Measurements from ENCODE around the gene HEXIM1. TPM values are rescaled to one million over a fixed set of nuclear protein-coding genes. Genes with fewer than 3 reads are reported as not detected.

The HEXIM1 gene
- total RNA-seq, 4 donors from 2014 or later = 26.3 to 79.6 (median 36.9) TPM

DNA sequence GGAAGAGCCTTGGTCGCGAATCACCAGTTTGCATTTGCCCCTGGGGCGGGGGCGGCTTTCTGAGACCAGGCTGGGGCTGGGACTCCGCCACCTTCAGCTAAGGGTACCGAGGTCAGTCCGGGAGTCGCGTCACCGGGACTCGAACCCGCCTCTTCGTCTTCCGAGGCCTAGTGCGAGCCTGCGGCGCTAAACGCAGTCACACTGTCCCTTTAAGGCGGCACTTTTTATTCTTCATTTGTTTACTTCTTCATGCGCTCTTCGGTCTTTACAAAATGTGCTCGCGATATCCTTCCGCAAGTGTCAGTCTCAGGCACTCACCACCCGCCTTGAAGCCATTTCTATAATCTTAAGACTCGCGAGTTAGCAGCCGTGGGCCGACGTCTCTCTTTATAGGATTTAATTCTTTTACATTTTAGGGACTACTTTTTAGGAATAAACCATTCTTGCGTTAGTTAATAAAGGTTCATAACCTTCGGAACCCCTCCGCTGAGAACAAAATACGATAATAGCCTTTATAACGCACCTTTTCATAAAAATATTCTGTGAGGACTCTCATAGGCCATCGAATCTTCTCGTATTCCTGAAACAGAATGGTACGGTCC, 593 bp upstream of the HEXIM1 start:
- intact Hi-C loops (cut with DNase I; ENCODE audit: low total_unique reads) = loop anchor here (1.0 to 5.0 kb wide), 5 partner anchors 13 to 1045 kb away; partner anchors contain the start of genes ACBD4, HEXIM2, KANSL1 and MAP3K14
- Histone ChIP-seq H3K9me3 (no peaks in the 10 kb centered on the region), H3K27me3 (no peaks in the 10 kb centered on the region), H3K27ac (peak overlapping the region; percentile 90 to 98 (median 98)), H3K4me1 (peaks cover 36 to 46% of the 10 kb centered on the region in 2 donors), H3K36me3 (no peaks in the 10 kb centered on the region), H3K4me3 (peak overlapping the region; percentile 57 to 88 (median 82))
- DNase-seq (peak; percentile 72 to 84), ATAC-seq (peak; percentile 28 to 31)
- in situ Hi-C loops (cut with MboI; ENCODE audit: low sequenced_read_pairs in 4 of 4) = loop anchor here in 1 of 4 donors (25.0 kb wide), 1 partner anchor 235 kb away; the partner anchor contains the start of gene GFAP
- TF ChIP-seq, protein P1, sequence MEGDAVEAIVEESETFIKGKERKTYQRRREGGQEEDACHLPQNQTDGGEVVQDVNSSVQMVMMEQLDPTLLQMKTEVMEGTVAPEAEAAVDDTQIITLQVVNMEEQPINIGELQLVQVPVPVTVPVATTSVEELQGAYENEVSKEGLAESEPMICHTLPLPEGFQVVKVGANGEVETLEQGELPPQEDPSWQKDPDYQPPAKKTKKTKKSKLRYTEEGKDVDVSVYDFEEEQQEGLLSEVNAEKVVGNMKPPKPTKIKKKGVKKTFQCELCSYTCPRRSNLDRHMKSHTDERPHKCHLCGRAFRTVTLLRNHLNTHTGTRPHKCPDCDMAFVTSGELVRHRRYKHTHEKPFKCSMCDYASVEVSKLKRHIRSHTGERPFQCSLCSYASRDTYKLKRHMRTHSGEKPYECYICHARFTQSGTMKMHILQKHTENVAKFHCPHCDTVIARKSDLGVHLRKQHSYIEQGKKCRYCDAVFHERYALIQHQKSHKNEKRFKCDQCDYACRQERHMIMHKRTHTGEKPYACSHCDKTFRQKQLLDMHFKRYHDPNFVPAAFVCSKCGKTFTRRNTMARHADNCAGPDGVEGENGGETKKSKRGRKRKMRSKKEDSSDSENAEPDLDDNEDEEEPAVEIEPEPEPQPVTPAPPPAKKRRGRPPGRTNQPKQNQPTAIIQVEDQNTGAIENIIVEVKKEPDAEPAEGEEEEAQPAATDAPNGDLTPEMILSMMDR (IDR thresholded peaks at IDR 0.05 in 4 of 5, conservative IDR thresholded peaks at IDR 0.05 in 1 of 5) = peak in 2 of 5 experiments; percentile 25 to 52
- TF ChIP-seq POLR2A (IDR thresholded peaks at IDR 0.05) = no peak

DNA sequence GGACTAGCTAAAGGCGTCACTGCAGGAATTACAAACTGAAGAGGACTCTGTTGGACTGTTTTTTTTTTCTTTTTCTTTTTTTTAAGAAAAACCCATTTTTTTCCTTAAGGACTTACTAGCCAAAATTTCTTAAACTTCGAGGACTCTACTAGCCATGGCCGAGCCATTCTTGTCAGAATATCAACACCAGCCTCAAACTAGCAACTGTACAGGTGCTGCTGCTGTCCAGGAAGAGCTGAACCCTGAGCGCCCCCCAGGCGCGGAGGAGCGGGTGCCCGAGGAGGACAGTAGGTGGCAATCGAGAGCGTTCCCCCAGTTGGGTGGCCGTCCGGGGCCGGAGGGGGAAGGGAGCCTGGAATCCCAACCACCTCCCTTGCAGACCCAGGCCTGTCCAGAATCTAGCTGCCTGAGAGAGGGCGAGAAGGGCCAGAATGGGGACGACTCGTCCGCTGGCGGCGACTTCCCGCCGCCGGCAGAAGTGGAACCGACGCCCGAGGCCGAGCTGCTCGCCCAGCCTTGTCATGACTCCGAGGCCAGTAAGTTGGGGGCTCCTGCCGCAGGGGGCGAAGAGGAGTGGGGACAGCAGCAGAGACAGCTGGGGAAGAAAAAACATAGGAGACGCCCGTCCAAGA, 878 bp downstream of the HEXIM1 start:
- no peaks in the 10 kb centered on the region for H3K27me3 ChIP-seq
- ATAC-seq = peak; percentile 43 to 47
- H3K9me3 ChIP-seq = no peaks in the 10 kb centered on the region
- in situ Hi-C loops (cut with MboI; ENCODE audit: low sequenced_read_pairs in 4 of 4) (loop anchor here in 1 of 4 donors (25.0 kb wide), 1 partner anchor 237 kb away; the partner anchor contains the start of gene GFAP), intact Hi-C loops (cut with DNase I; ENCODE audit: low total_unique reads) (loop anchor here (1.0 to 5.0 kb wide), 3 partner anchors 14 to 1043 kb away; partner anchors contain the start of genes ACBD4 and KANSL1)
- H3K4me3 ChIP-seq = peak overlapping the region; percentile 77 to 85 (median 80)
- no peaks in the 10 kb centered on the region for H3K36me3 ChIP-seq
- TF ChIP-seq, protein P1 (IDR thresholded peaks at IDR 0.05 in 4 of 5, conservative IDR thresholded peaks at IDR 0.05 in 1 of 5) = peak; percentile 61 to 94 (median 87)
- TF ChIP-seq POLR2A (IDR thresholded peaks at IDR 0.05) = peak; percentile 26 to 50
- DNase-seq = peak; percentile 81 to 90
- peak overlapping the region; percentile 90 to 98 (median 96) for H3K27ac ChIP-seq
- peaks cover 31 to 48% of the 10 kb centered on the region in 2 donors for H3K4me1 ChIP-seq

DNA sequence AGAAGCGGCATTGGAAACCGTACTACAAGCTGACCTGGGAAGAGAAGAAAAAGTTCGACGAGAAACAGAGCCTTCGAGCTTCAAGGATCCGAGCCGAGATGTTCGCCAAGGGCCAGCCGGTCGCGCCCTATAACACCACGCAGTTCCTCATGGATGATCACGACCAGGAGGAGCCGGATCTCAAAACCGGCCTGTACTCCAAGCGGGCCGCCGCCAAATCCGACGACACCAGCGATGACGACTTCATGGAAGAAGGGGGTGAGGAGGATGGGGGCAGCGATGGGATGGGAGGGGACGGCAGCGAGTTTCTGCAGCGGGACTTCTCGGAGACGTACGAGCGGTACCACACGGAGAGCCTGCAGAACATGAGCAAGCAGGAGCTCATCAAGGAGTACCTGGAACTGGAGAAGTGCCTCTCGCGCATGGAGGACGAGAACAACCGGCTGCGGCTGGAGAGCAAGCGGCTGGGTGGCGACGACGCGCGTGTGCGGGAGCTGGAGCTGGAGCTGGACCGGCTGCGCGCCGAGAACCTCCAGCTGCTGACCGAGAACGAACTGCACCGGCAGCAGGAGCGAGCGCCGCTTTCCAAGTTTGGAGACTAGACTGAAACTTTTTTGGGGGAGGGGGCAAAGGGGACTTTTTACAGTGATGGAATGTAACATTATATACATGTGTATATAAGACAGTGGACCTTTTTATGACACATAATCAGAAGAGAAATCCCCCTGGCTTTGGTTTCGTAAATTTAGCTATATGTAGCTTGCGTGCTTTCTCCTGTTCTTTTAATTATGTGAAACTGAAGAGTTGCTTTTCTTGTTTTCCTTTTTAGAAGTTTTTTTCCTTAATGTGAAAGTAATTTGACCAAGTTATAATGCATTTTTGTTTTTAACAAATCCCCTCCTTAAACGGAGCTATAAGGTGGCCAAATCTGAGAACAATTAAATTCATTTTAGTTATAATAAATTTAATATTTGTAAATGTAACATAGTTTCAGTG, 1.7 kb downstream of the HEXIM1 start:
- Histone ChIP-seq H3K9me3 (no peaks in the 10 kb centered on the region), H3K27ac (peak overlapping the region; percentile 90 to 98 (median 96)), H3K27me3 (no peaks in the 10 kb centered on the region), H3K4me1 (peaks cover 28 to 43% of the 10 kb centered on the region in 2 donors), H3K36me3 (no peaks in the 10 kb centered on the region), H3K4me3 (peak overlapping the region; percentile 77 to 85 (median 80))
- peak; percentile 4 to 22 for ATAC-seq
- TF ChIP-seq, protein P1 (IDR thresholded peaks at IDR 0.05 in 4 of 5, conservative IDR thresholded peaks at IDR 0.05 in 1 of 5) = no peak
- TF ChIP-seq POLR2A (IDR thresholded peaks at IDR 0.05) = no peak
- DNase-seq = peak; percentile 62 to 67
- in situ Hi-C loops (cut with MboI; ENCODE audit: low sequenced_read_pairs in 4 of 4) (loop anchor here in 1 of 4 donors (25.0 kb wide), 2 partner anchors 88 to 238 kb away; partner anchors contain the start of genes DCAKD, GFAP and NMT1), intact Hi-C loops (cut with DNase I; ENCODE audit: low total_unique reads) (loop anchor here (1.0 to 5.0 kb wide), 3 partner anchors 15 to 1042 kb away; partner anchors contain the start of genes ACBD4 and KANSL1)

All from gastrocnemius medialis (tissue), 4 donors.